ENCODE measurements around the gene DYNC1H1.
"Not testable (repeated sequence)": the region's sequence is repeated elsewhere in the genome, so short reads cannot be mapped to it uniquely, and the experiment has no call there.

Gene DYNC1H1

GRCh38 chr14:101965770-101966722, 1.7 kb downstream of the DYNC1H1 start:
- no peak for DNase-seq

GRCh38 chr14:101966742-101967141, 2.4 kb downstream of the DYNC1H1 start:
- no peak for DNase-seq

GRCh38 chr14:101968186-101968585, 3.8 kb downstream of the DYNC1H1 start:
- no peak for DNase-seq

- DNase-seq, result no peak
Measured at GRCh38 chr14:101969481-101969880, 5.1 kb downstream of the DYNC1H1 start.

- DNase-seq, result no peak
Measured at GRCh38 chr14:101970830-101971400, 6.5 kb downstream of the DYNC1H1 start.

GRCh38 chr14:101971458-101971857, 7.1 kb downstream of the DYNC1H1 start:
- DNase-seq, result not testable (repeated sequence)

- DNase-seq, result no peak
Measured at GRCh38 chr14:101972126-101972866, 7.9 kb downstream of the DYNC1H1 start.

- no peak for DNase-seq
Measured at GRCh38 chr14:101973356-101973755, 9.0 kb downstream of the DYNC1H1 start.

- no peak for DNase-seq
Measured at GRCh38 chr14:101975231-101975630, 10.9 kb downstream of the DYNC1H1 start.

GRCh38 chr14:101977311-101978071, 13.1 kb downstream of the DYNC1H1 start:
- DNase-seq, result no peak

- no peak for DNase-seq
Measured at GRCh38 chr14:101979666-101980065, 15.3 kb downstream of the DYNC1H1 start.

GRCh38 chr14:101980251-101980650, 15.9 kb downstream of the DYNC1H1 start:
- DNase-seq, result no peak

GRCh38 chr14:101980700-101981099, 16.3 kb downstream of the DYNC1H1 start:
- DNase-seq, result no peak

GRCh38 chr14:101982621-101983020, 18.2 kb downstream of the DYNC1H1 start:
- DNase-seq, result no peak

- not testable (repeated sequence) for DNase-seq
Measured at GRCh38 chr14:101984831-101985230, 20.5 kb downstream of the DYNC1H1 start.

- no peak for DNase-seq
Measured at GRCh38 chr14:101985957-101986356, 21.6 kb downstream of the DYNC1H1 start.

- no peak for DNase-seq
Measured at GRCh38 chr14:101986953-101987352, 22.6 kb downstream of the DYNC1H1 start.

- DNase-seq, result no peak
Measured at GRCh38 chr14:101988377-101988776, 24.0 kb downstream of the DYNC1H1 start.

GRCh38 chr14:101991352-101991751, 27.0 kb downstream of the DYNC1H1 start:
- DNase-seq, result no peak

- DNase-seq, result no peak
Measured at GRCh38 chr14:101992708-101993107, 28.3 kb downstream of the DYNC1H1 start.

- DNase-seq, result no peak
Measured at GRCh38 chr14:101997429-101998336, 33.3 kb downstream of the DYNC1H1 start.

GRCh38 chr14:102000902-102001301, 36.5 kb downstream of the DYNC1H1 start:
- DNase-seq, result no peak
